Lower lobe of right lung (tissue), 2 donors: ENCODE measurements around the gene AJAP1. TPM values are rescaled to one million over a fixed set of nuclear protein-coding genes. Genes with fewer than 3 reads are reported as not detected.

Source experiments
- ATAC-seq, 2 donors: fragments of 200-7000 bp; cut with Tn5 transposase; one replicate each; pipeline ENCODE4 v1.9.1; 2020 to 2022; ENCODE audit warnings: mild to moderate bottlenecking in 2 of 2, moderate library complexity in 2 of 2
- DNase-seq: peaks from one replicate; pipeline ENCODE4 v3.0.0-alpha.2; 2020
- H3K27ac ChIP-seq: fragments of 200-600 bp; one replicate; pipeline ENCODE4 v1.8.0; 2022
- H3K27me3 ChIP-seq: fragments of 200-600 bp; one replicate; pipeline ENCODE4 v1.8.0; 2022; ENCODE audit warnings: low read depth
- H3K36me3 ChIP-seq: fragments of 200-600 bp; one replicate; pipeline ENCODE4 v1.8.0; 2022; ENCODE audit warnings: mild to moderate bottlenecking
- H3K4me1 ChIP-seq: fragments of 200-600 bp; one replicate; pipeline ENCODE4 v1.8.0; 2022
- H3K4me3 ChIP-seq: fragments of 200-600 bp; one replicate; pipeline ENCODE4 v1.8.0; 2022; ENCODE audit warnings: mild to moderate bottlenecking
- H3K9me3 ChIP-seq: fragments of 200-600 bp; one replicate; pipeline ENCODE4 v1.8.0; 2022
- intact Hi-C: fragments of 100-400 bp; cut with DNase I; formaldehyde crosslinking; loops from one replicate; pipeline ENCODE4 v1.11.0; 2022
- total RNA-seq: library from RNA; stranded (reverse); fragmentation: NEBNext Ultra II Directional; extraction: Animal tissue kit (Norgen Biotek cat#: 25700); gene quantifications from one replicate; pipeline ENCODE4 v1.2.1, GENCODE V29; 2021
- TF ChIP-seq, protein P1 (sequence below): fragments of 200-600 bp; IDR thresholded peaks from one replicate; pipeline ENCODE4 v1.8.0; 2022; ENCODE audit warnings: antibody characterized with exemption, mild to moderate bottlenecking
- donor health status: DM: no; HTN: yes; CAD: no; lungs with severe emphysema.

AJAP1 gene
- total RNA-seq, 1 donor from 2014 or later: 0.77 TPM

DNA sequence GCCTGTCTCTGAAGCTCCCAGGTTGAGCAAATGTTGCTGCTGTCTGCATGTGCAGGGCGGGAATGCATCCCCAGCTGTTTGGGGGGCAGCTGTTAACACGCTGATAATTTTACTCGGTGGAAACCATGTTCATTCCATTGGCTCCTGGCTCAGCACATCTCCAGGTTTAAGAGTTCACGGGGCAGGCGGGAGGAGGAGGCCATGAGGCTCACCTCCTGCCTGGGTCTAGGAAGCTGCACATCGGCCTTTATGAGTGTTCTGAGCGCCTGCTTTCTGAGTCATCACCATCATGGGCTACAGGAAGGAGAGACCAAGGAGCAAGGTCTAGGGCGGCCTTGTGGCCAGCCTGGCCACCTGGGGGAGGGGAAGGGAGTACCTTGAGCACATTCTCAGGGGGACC, 29.7 kb downstream of the AJAP1 start:
- intact Hi-C loops: no loop called here
- no peak overlapping the region for H3K27ac ChIP-seq
- TF ChIP-seq, protein P1, sequence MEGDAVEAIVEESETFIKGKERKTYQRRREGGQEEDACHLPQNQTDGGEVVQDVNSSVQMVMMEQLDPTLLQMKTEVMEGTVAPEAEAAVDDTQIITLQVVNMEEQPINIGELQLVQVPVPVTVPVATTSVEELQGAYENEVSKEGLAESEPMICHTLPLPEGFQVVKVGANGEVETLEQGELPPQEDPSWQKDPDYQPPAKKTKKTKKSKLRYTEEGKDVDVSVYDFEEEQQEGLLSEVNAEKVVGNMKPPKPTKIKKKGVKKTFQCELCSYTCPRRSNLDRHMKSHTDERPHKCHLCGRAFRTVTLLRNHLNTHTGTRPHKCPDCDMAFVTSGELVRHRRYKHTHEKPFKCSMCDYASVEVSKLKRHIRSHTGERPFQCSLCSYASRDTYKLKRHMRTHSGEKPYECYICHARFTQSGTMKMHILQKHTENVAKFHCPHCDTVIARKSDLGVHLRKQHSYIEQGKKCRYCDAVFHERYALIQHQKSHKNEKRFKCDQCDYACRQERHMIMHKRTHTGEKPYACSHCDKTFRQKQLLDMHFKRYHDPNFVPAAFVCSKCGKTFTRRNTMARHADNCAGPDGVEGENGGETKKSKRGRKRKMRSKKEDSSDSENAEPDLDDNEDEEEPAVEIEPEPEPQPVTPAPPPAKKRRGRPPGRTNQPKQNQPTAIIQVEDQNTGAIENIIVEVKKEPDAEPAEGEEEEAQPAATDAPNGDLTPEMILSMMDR: no peak
- H3K9me3 ChIP-seq: peaks cover 7% of the 10 kb centered on the region
- H3K27me3 ChIP-seq: peaks cover 21% of the 10 kb centered on the region
- DNase-seq (no peak), ATAC-seq (no peak)
- H3K4me1 ChIP-seq: no peaks in the 10 kb centered on the region
- H3K4me3 ChIP-seq: no peak overlapping the region
- no peaks in the 10 kb centered on the region for H3K36me3 ChIP-seq

DNA sequence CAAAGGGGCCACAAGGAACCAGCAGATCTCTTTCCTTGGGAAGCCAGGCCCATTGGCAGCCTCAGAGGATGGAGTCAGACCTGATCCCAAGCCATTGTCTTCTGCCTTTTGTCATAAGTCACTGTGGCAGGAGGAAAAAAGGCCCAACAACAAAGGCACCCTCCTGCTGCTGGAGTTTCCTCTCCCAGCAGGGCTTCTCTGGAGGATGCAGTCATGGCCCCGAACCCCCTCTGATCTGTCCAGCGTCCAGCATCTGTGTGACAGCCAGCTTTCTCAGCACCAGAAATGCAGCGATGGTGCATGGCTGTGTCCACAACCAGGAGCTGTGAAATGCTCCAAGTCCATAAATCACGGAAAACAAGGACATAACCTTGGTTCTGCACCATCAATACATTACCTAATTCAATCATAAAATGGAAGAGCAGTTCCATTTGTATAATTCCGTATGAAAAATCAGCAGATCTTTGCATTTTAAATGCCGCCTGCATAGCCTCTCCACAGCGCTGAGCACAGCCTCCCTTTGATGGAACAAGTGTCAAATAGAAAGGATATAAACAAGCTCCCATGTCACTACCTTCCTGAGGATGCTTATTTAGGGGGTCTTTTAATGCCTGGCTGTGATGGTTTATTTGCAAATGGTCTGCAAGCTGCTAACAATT, 30.6 kb downstream of the AJAP1 start:
- peaks cover 22% of the 10 kb centered on the region for H3K27me3 ChIP-seq

DNA sequence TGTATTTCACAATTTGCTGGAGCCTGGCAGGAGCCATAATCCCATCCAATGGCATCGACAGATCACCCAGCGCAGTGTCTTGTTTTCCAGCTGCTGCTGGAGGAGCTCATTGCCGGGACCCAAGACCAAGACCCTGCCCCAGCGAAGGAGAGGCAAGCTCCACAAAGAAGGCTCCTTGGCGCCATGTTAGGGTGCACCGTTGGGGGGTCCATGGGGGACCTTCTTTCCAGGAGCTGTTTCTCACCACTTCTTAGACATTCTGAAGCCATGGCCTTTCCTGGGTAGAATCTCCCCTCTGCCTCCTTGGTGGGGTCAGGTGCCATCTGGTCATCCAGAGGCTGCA, 31.1 kb downstream of the AJAP1 start:
- ATAC-seq (no peak), DNase-seq (no peak)
- H3K4me3 ChIP-seq: no peak overlapping the region
- H3K4me1 ChIP-seq: no peaks in the 10 kb centered on the region
- no peak overlapping the region for H3K27ac ChIP-seq
- peaks cover under 1% of the 10 kb centered on the region for H3K9me3 ChIP-seq
- intact Hi-C loops: no loop called here
- TF ChIP-seq, protein P1: no peak
- H3K36me3 ChIP-seq: no peaks in the 10 kb centered on the region
- peaks cover 22% of the 10 kb centered on the region for H3K27me3 ChIP-seq

More for the DNA sequence above, 30.6 kb downstream of the AJAP1 start:
- Histone ChIP-seq H3K36me3 (no peaks in the 10 kb centered on the region), H3K4me3 (no peak overlapping the region), H3K9me3 (peaks cover 6% of the 10 kb centered on the region), H3K4me1 (no peaks in the 10 kb centered on the region), H3K27ac (no peak overlapping the region)
- ATAC-seq: no peak
- intact Hi-C loops: no loop called here
- DNase-seq: no peak
- TF ChIP-seq, protein P1: no peak

DNA sequence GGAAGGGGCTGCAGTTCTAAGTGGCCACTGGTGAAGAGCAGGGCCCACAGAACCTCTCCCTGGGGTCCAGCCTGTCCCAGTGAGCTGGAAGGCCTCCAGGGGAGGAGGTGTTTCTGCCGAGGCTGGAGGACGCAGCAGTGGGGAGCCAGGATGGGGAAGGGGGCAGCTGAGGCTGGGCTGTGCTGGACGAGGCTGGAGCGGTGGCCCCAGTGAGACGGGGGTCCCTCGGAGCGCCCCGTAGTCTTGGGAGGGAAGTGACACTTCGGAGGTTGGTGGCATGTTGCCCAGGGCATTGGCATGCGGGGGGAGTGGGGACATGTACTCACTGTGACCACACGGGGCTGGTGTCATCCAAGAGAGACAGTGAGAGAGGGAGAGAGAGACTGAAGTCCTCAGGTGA, 33.5 kb downstream of the AJAP1 start:
- no peak for DNase-seq
- no peaks in the 10 kb centered on the region for H3K9me3 ChIP-seq
- ATAC-seq: no peak
- TF ChIP-seq, protein P1: no peak
- H3K36me3 ChIP-seq: no peaks in the 10 kb centered on the region
- no peak overlapping the region for H3K4me3 ChIP-seq
- no peaks in the 10 kb centered on the region for H3K4me1 ChIP-seq
- H3K27me3 ChIP-seq: peaks cover 18% of the 10 kb centered on the region
- intact Hi-C loops: no loop called here
- H3K27ac ChIP-seq: no peak overlapping the region

DNA sequence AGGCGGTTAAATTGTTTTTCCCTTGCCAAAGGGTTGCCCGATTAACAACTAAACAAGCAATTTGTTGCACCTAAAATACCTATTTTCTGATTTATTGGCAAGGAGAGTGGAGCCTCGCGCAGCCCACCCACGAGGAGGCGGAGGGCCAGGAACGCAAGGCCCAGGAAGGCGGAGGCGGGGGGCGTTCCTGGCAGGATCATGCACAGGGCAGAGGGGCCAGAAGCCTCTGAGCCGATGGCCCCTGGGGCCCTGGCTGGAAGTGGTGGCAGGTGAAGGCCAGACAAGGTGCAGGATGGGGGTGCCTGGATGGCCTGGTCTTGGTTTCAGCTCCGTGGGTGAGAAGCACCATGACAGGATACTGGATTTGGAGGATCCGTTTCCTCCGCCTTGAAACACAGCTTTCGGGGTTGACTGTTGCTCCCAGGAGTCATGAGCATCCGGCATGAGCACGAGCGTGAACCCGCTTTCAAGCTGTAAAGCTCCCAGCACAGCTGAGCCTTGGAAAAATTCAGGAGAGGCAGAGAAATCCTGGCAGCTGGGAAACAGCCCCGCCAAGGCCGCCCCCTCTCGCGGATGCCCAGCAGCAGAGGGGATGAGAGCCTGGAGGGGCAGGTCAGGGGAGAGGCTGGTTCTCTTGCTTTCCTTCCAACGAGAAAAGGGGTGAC, 35.0 kb downstream of the AJAP1 start:
- H3K4me3 ChIP-seq: no peak overlapping the region
- H3K4me1 ChIP-seq: no peaks in the 10 kb centered on the region
- DNase-seq (no peak), ATAC-seq (no peak)
- intact Hi-C loops: no loop called here
- H3K27me3 ChIP-seq: peaks cover 18% of the 10 kb centered on the region
- TF ChIP-seq, protein P1: no peak
- H3K36me3 ChIP-seq: no peaks in the 10 kb centered on the region
- no peak overlapping the region for H3K27ac ChIP-seq
- no peaks in the 10 kb centered on the region for H3K9me3 ChIP-seq
